Peyer's patch (tissue), 4 donors: ENCODE results near the gene LHX4. TPM values are rescaled to one million over a fixed set of nuclear protein-coding genes. Genes with fewer than 3 reads are reported as not detected.

ENCODE experiments used
- DNase-seq, 3 donors: peaks; one replicate each; pipeline ENCODE4 v3.0.0-alpha.2; 2017 to 2019
- H3K27ac ChIP-seq, 4 donors: fragments of 200-600 bp; sonication (generic); one replicate each; pipeline ENCODE4 v1.5.1; 2016 to 2019
- H3K27me3 ChIP-seq, 2 donors: fragments of 200-600 bp; sonication (generic); one replicate each; pipeline ENCODE4 v1.5.1; 2019
- H3K36me3 ChIP-seq, 3 donors: fragments of 200-600 bp; sonication (generic); one replicate each; pipeline ENCODE4 v1.5.1; 2016 to 2019
- H3K4me1 ChIP-seq, 4 donors: fragments of 200-600 bp; sonication (generic); one replicate each; pipeline ENCODE4 v1.5.1; 2016 to 2019
- H3K4me3 ChIP-seq, 4 donors: fragments of 200-600 bp; sonication (generic); 1 replicate in 3 of 4; 2 replicates in 1 of 4; pipeline ENCODE4 v1.5.1; 2016 to 2019; ENCODE audit warnings: mild to moderate bottlenecking in 1 of 4
- H3K9me3 ChIP-seq, 4 donors: fragments of 200-600 bp; sonication (generic); one replicate each; pipeline ENCODE4 v1.5.1; 2016 to 2019; ENCODE audit warnings: mild to moderate bottlenecking in 1 of 4
- CTCF ChIP-seq, 6 experiments: fragments of 450-650 bp in 4 of 6; fragments of 200-600 bp in 2 of 6; sonication (generic) in 1 of 6; IDR thresholded peaks; one replicate each; pipeline ENCODE4 v1.5.1; 2017 to 2019; ENCODE audit warnings: antibody characterized with exemption in 6 of 6, mild to moderate bottlenecking in 3 of 6, moderate library complexity in 1 of 6
- POLR2A ChIP-seq, 2 donors: fragments of 450-650 bp; IDR thresholded peaks; one replicate each; pipeline ENCODE4 v1.5.1; 2017; ENCODE audit warnings: antibody characterized with exemption in 2 of 2, mild to moderate bottlenecking in 2 of 2, moderate library complexity in 2 of 2
- total RNA-seq, 4 donors: library from RNA; depleted of rRNA; stranded (reverse); fragments of >200 nt; gene quantifications; one replicate each; pipeline ENCODE4 v1.1.0, GENCODE V29; 2016

LHX4 gene
- total RNA-seq, 4 donors from 2014 or later: 0.28 to 1.1 (median 0.68) TPM

DNA sequence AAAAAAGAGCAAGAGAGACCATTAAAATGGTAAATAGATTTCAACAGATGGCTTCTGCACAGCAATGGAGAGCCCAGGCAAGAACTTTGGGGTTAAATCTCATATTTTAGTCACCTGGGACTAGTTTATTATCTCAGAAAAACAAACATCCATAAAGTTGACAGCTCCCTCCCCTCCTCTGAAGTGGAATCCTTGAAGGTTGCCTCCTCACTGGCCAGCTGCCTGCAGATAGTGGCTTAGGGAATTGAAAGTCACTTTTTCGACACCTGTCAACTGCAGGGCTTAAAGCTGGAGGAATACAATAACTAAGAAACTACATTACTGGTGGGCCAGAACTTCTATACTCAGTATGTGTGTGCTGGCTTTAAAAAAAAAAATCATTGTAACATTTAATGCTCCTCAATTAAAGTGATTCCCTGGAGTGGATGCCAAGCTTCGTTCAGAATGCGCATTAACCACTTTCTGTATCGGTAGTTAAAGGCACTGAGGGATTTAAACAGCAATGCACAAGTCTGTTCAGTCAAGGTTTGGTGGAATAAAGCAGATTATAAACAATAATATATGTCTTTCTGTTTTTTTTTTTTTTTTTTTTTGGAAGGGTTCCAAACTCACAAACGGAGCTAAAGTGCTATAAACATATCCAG lies 52.5 kb downstream of the LHX4 start:
- no peaks in the 10 kb centered on the region for H3K9me3 ChIP-seq
- no peaks in the 10 kb centered on the region for H3K36me3 ChIP-seq
- no peaks in the 10 kb centered on the region for H3K4me1 ChIP-seq
- no peak overlapping the region for H3K4me3 ChIP-seq
- DNase-seq: no peak
- TF ChIP-seq POLR2A (IDR thresholded peaks at IDR 0.05): no peak
- no peak for TF ChIP-seq CTCF (IDR thresholded peaks at IDR 0.05)
- H3K27me3 ChIP-seq: no peaks in the 10 kb centered on the region
- no peak overlapping the region for H3K27ac ChIP-seq

DNA sequence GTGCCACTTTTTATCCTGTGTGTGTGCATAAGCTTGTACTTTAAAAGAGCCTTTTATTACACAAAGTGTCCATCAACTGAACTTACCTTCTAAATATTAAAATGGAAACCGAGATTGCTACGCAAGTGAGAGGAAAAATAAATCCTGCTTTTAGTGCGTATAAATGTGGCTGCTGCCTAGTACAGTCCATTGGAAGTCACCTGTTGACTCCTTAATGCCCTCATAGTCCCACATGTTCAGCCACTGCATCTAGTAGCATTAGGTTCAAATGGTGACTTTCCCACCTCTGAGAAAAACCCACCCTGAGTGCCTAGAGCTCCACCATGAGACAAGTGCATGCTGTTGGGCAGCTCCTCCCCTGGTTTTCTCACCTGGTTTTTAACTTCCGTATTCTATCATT lies 53.0 kb downstream of the LHX4 start:
- Histone ChIP-seq H3K9me3 (no peaks in the 10 kb centered on the region), H3K36me3 (no peaks in the 10 kb centered on the region), H3K4me3 (no peak overlapping the region), H3K27ac (no peak overlapping the region), H3K4me1 (no peaks in the 10 kb centered on the region), H3K27me3 (no peaks in the 10 kb centered on the region)
- no peak for DNase-seq
- TF ChIP-seq CTCF (IDR thresholded peaks at IDR 0.05) (no peak), POLR2A (IDR thresholded peaks at IDR 0.05) (no peak)

DNA sequence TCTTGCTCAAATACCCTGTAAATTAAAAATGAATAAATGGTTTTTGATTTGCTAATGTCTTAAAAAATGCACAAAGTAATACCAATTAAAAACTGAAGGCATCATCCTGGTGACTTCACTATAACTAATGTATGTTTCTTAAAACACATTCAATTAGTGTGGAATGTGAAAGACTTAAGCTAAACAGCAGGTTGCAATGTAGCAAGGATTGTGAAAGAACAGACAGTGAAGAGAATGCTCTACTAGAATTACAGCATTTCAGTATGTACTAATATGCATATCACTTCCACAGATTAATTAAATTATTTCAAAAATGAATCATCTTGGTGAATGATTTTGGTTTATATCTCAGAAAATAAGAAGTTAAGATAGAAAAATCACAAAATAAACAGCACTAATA lies 56.4 kb downstream of the LHX4 start:
- H3K4me3 ChIP-seq: no peak overlapping the region
- H3K4me1 ChIP-seq: no peaks in the 10 kb centered on the region
- H3K27ac ChIP-seq: no peak overlapping the region
- TF ChIP-seq CTCF (IDR thresholded peaks at IDR 0.05) (no peak), POLR2A (IDR thresholded peaks at IDR 0.05) (no peak)
- DNase-seq: no peak
- no peaks in the 10 kb centered on the region for H3K36me3 ChIP-seq
- H3K9me3 ChIP-seq: no peaks in the 10 kb centered on the region
- H3K27me3 ChIP-seq: no peaks in the 10 kb centered on the region

GRCh38 chr1:180287988-180288705 lies 58.1 kb downstream of the LHX4 start:
- H3K27ac ChIP-seq: no peak overlapping the region
- no peaks in the 10 kb centered on the region for H3K4me1 ChIP-seq
- H3K27me3 ChIP-seq: no peaks in the 10 kb centered on the region
- no peaks in the 10 kb centered on the region for H3K9me3 ChIP-seq
- no peak for DNase-seq
- no peak overlapping the region for H3K4me3 ChIP-seq
- no peak for TF ChIP-seq POLR2A (IDR thresholded peaks at IDR 0.05)
- TF ChIP-seq CTCF (IDR thresholded peaks at IDR 0.05): no peak
- no peaks in the 10 kb centered on the region for H3K36me3 ChIP-seq

DNA sequence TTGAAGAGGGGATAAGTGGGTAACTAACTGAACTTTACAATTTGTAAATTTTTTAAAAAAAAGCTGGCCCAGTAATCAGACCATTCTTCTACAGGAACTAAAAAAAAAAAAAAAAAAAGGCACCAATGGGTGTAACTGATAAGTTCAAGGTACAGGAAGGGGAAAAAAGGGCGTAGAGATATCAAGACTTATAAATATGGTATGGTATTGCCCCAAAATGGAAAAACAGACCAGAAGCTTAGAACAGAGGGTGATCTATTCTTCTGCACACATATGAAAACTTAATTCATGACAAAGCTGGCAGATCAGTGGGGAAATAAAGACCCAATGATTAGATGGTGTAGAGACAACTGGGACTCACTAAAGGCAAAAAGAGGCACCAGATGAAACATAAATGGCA lies 58.9 kb downstream of the LHX4 start:
- H3K4me3 ChIP-seq: no peak overlapping the region
- no peaks in the 10 kb centered on the region for H3K9me3 ChIP-seq
- TF ChIP-seq POLR2A (IDR thresholded peaks at IDR 0.05) (no peak), CTCF (IDR thresholded peaks at IDR 0.05) (no peak)
- DNase-seq: no peak
- H3K36me3 ChIP-seq: no peaks in the 10 kb centered on the region
- H3K4me1 ChIP-seq: no peaks in the 10 kb centered on the region
- no peaks in the 10 kb centered on the region for H3K27me3 ChIP-seq
- no peak overlapping the region for H3K27ac ChIP-seq
